PFSK-1 (cell line): ENCODE results near the gene LZTS2.

Experiments
- FOXP2 ChIP-seq: optimal IDR thresholded peaks from 2 replicates; pipeline ENCODE3; 2011; ENCODE audit warnings: borderline replicate concordance, control low read depth, inconsistent platforms; ENCODE audit not compliant: insufficient read depth; ENCODE audit errors: extremely low read length, extremely low read depth
- POLR2AphosphoS5 ChIP-seq: IDR thresholded peaks from 2 replicates; pipeline ENCODE4 v1.6.1; 2012; ENCODE audit warnings: low read depth, mild to moderate bottlenecking, control low read depth, low read length, moderate library complexity
- SIN3A ChIP-seq: IDR thresholded peaks from 2 replicates; pipeline ENCODE4 v1.6.1; 2012; ENCODE audit warnings: mild to moderate bottlenecking, low read length, moderate library complexity, borderline replicate concordance; ENCODE audit not compliant: insufficient read depth
- TAF1 ChIP-seq: IDR thresholded peaks from 2 replicates; pipeline ENCODE4 v1.6.1; 2012; ENCODE audit warnings: low read length, control low read depth, borderline replicate concordance; ENCODE audit not compliant: insufficient read depth
- TF ChIP-seq, protein P1 (sequence below), 2 experiments: IDR thresholded peaks; 2 replicates each; pipeline versions ENCODE4 v1.6.1 to v1.8.0; 2011 to 2012; ENCODE audit warnings: low read depth in 2 of 2, low read length in 2 of 2, control low read depth in 1 of 2, inconsistent platforms in 1 of 2, mild to moderate bottlenecking in 1 of 2, moderate library complexity in 1 of 2; ENCODE audit not compliant: insufficient read depth in 1 of 2

The LZTS2 gene

DNA sequence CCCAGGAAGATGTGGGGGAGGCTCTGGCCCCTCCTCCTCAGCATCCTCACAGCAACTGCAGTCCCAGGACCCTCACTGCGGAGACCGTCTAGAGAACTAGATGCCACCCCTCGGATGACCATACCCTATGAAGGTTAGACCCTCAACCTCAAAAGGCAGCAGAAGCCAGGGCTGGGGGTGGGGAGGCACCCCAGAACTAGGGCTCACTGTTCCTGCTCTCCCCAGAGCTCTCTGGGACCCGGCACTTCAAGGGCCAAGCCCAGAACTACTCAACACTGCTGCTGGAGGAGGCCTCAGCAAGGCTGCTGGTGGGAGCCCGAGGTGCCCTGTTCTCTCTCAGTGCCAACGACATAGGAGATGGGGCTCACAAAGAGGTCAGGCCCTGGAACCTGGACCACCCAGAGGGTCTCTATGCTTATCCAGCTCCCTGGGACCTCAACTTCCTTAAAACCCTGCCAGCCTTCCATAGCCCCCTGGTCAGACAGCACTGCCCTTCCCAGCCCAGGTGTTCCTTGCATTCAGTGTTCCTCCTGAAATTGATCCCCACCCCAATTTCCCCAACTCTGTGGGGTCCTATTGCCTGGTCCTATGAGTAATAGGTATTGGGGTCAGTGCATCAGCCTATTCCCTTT is 26.6 kb upstream of the LZTS2 start:
- TF ChIP-seq TAF1 (no peak), FOXP2 (no peak), POLR2AphosphoS5 (no peak), SIN3A (no peak)
- TF ChIP-seq, protein P1, sequence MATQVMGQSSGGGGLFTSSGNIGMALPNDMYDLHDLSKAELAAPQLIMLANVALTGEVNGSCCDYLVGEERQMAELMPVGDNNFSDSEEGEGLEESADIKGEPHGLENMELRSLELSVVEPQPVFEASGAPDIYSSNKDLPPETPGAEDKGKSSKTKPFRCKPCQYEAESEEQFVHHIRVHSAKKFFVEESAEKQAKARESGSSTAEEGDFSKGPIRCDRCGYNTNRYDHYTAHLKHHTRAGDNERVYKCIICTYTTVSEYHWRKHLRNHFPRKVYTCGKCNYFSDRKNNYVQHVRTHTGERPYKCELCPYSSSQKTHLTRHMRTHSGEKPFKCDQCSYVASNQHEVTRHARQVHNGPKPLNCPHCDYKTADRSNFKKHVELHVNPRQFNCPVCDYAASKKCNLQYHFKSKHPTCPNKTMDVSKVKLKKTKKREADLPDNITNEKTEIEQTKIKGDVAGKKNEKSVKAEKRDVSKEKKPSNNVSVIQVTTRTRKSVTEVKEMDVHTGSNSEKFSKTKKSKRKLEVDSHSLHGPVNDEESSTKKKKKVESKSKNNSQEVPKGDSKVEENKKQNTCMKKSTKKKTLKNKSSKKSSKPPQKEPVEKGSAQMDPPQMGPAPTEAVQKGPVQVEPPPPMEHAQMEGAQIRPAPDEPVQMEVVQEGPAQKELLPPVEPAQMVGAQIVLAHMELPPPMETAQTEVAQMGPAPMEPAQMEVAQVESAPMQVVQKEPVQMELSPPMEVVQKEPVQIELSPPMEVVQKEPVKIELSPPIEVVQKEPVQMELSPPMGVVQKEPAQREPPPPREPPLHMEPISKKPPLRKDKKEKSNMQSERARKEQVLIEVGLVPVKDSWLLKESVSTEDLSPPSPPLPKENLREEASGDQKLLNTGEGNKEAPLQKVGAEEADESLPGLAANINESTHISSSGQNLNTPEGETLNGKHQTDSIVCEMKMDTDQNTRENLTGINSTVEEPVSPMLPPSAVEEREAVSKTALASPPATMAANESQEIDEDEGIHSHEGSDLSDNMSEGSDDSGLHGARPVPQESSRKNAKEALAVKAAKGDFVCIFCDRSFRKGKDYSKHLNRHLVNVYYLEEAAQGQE (IDR thresholded peaks at IDR 0.05; ENCODE audit: insufficient read depth in 1 of 2, low read depth in 2 of 2, low read length in 2 of 2) = no peak

DNA sequence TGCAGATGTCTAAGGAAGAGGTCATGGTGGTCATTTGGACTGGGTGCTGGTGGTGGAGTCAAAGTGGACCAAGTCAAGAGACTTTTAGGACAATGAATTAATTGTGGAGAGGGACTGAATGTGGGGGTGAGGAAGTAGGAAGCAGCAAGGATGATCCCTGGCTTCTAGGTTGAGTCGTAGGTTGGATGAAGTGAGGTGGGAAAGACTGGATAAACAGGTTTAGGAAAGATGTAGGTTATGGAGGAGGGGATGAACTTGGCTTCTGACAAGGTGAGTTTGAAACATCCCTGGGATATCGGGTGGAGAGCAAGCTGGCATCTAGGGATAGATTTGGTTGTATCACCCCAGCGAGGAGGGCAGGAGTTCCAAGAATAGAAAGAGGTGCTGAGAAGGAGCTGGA is 22.7 kb upstream of the LZTS2 start:
- TF ChIP-seq SIN3A = no peak
- TF ChIP-seq FOXP2 = no peak
- TF ChIP-seq, protein P1 (IDR thresholded peaks at IDR 0.05; ENCODE audit: insufficient read depth in 1 of 2, low read depth in 2 of 2, low read length in 2 of 2) = no peak
- no peak for TF ChIP-seq TAF1
- TF ChIP-seq POLR2AphosphoS5 = no peak

DNA sequence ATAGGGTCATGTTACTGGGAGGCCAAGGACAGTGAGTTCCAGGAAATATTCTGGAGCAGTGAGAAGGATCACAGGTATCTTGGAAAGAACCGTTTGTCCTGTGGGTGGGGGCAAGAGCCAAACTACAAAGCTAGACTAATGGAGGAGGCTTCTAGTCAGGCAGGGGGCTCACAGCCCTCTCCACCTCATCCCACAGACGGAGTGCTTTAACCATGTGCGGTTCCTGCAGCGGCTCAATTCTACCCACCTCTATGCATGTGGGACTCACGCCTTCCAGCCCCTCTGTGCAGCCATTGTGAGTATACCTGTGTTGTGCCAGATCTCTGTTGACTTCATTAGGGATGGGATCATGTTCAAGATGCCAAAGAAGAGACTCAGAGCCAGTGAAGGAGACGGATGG is 22.2 kb upstream of the LZTS2 start:
- TF ChIP-seq, protein P1 (IDR thresholded peaks at IDR 0.05; ENCODE audit: insufficient read depth in 1 of 2, low read depth in 2 of 2, low read length in 2 of 2) = no peak
- TF ChIP-seq POLR2AphosphoS5 (no peak), FOXP2 (no peak), TAF1 (no peak), SIN3A (no peak)

DNA sequence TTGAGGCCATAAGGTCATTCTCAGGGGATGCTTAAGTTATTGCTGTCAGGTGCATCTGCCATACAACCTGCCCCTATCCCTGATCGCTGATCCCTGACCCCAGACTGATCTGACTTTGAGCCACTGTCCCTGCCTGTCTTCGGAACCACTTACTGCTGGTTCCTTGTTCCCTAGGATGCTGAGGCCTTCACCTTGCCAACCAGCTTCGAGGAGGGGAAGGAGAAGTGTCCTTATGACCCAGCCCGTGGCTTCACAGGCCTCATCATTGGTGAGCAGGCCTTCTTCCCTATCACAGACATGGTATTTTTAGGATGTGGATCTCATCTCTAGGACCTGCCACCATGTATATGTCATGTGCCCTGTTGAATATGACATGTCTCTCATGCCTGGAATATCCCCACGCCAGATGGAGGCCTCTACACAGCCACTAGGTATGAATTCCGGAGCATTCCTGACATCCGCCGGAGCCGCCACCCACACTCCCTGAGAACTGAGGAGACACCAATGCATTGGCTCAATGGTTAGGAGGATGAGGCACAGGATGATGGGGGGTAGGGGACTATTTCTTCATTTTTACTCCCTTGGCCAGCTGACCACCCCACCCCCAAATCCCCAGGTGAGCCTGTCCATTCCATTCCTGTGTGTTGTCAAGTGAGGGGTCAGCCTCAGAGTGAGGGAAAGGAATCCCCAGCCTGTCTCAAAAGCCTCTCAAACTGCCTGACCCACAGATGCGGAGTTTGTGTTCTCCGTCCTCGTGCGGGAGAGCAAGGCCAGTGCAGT is 21.3 kb upstream of the LZTS2 start:
- TF ChIP-seq POLR2AphosphoS5 (no peak), SIN3A (no peak), TAF1 (no peak), FOXP2 (no peak)
- TF ChIP-seq, protein P1 (IDR thresholded peaks at IDR 0.05; ENCODE audit: insufficient read depth in 1 of 2, low read depth in 2 of 2, low read length in 2 of 2) = no peak
